Skeletal muscle satellite cell (primary cell): ENCODE data around the gene TYK2.

Source experiments
- H3K27me3 ChIP-seq: 2 replicates; pipeline ENCODE4 v1.7.0; 2013; ENCODE audit warnings: low read length; ENCODE audit not compliant: control insufficient read depth, insufficient read depth
- H3K36me3 ChIP-seq: 2 replicates; pipeline ENCODE4 v1.7.0; 2013; ENCODE audit warnings: mild to moderate bottlenecking, control low read depth, low read length; ENCODE audit not compliant: insufficient read depth
- H3K4me1 ChIP-seq: 2 replicates; pipeline ENCODE4 v1.7.0; 2013; ENCODE audit warnings: low read length; ENCODE audit not compliant: control insufficient read depth, insufficient read depth
- H3K4me2 ChIP-seq: 2 replicates; pipeline ENCODE4 v1.7.0; 2013; ENCODE audit warnings: mild to moderate bottlenecking, low read length
- H3K4me3 ChIP-seq: 2 replicates; pipeline ENCODE4 v1.7.0; 2013; ENCODE audit warnings: low read length
- H3K9ac ChIP-seq: 2 replicates; pipeline ENCODE4 v1.7.0; 2013; ENCODE audit warnings: mild to moderate bottlenecking, low read depth, low read length, moderate library complexity
- H3K9me3 ChIP-seq: replicated peaks from 2 replicates; pipeline ENCODE4 v1.7.0; 2013; ENCODE audit warnings: mild to moderate bottlenecking, control low read depth, low read length

The TYK2 gene

DNA sequence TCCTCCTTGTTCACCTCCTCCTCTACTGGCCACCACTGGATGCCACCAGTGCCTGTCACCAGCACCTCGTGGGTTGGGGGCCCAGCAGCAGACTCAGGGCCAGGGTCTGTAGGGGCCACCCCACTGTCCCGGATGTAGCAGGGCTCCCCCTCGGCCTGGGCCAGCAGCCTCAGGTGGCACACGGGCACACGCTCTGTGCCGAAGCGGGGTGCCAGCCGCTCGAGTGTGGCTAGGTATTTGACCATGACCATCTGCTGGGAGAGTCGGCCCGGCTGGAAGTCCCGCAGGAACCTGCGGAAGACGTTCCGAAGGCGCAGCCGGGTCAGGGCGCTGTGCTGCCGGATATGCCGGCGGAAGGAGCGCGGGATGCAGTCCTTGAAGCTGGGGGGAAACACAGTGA, 14.9 kb downstream of the TYK2 start:
- no peak overlapping the region for H3K4me2 ChIP-seq
- H3K4me3 ChIP-seq, result no peak overlapping the region
- H3K9ac ChIP-seq, result no peak overlapping the region
- peaks cover 61% of the 10 kb centered on the region for H3K36me3 ChIP-seq
- no peaks in the 10 kb centered on the region for H3K27me3 ChIP-seq
- H3K9me3 ChIP-seq, result no peaks in the 10 kb centered on the region
- no peaks in the 10 kb centered on the region for H3K4me1 ChIP-seq

DNA sequence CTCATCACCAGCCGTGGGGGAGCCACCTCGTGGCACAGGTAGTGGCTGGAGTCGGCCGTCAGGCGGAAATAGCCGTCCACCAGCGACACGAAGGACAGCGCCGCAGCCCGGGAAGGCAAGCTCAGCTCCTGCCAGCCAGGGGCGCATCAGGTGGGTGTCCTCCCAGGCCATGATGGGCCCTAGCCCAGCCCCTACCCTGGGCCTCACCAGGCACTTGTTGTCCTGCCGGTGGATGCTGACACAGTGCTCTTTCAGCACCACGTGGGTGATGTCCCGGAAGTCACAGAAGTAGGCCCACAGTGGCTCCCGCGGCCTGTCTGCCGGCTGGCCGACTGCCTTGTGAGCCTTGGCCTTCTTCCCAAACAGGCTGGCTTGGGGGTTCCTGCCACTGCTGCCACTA, 15.7 kb downstream of the TYK2 start:
- H3K4me1 ChIP-seq, result no peaks in the 10 kb centered on the region
- peaks cover 64% of the 10 kb centered on the region for H3K36me3 ChIP-seq
- H3K27me3 ChIP-seq, result no peaks in the 10 kb centered on the region
- no peak overlapping the region for H3K4me2 ChIP-seq
- H3K4me3 ChIP-seq, result no peak overlapping the region
- no peak overlapping the region for H3K9ac ChIP-seq
- no peaks in the 10 kb centered on the region for H3K9me3 ChIP-seq

DNA sequence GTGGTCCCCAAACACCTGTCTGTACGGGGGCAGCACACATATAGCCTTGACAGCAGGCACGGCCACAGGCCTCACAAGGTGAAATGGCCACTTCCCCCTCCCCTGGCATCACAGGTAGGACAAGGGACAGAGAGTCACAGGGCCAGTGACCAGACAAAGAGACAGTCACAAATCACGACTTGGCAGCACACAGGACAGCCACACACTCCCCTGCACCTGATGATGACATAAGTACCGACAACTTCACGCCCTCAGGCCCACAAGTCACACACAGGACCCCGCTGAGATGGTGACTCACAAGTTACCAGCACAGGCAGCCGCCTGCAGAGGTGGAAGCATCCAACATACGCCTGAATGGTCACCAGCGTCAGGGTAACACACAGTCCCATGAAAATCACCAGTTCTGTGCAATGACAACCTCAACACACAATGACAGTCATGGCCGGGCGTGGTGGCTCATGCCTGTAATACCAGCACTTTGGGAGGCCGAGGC, 16.5 kb downstream of the TYK2 start:
- Histone ChIP-seq H3K4me3 (no peak overlapping the region), H3K36me3 (peaks cover 61% of the 10 kb centered on the region), H3K9ac (no peak overlapping the region)

DNA sequence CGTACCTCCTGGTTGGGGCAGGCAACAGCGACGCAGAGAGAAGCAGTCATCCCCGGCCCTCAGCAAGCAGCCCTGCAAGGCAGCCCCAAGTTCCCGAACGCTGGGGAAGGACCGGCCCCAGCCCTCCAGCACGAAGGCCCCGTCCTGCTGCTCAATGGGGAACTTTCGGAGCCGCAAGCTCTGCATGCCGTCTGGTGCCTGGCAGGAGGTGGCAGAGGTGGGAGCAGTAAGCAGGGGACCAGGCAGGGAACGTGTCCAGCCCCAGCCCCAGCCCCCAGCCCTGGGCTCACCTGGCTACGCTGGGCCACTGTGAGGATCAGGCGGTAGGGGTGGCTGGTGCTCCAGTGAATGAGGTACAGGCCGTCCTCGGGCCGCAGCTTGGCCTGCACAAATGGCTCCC, 18.1 kb downstream of the TYK2 start:
- Histone ChIP-seq H3K27me3 (no peaks in the 10 kb centered on the region), H3K36me3 (peaks cover 56% of the 10 kb centered on the region), H3K4me3 (no peak overlapping the region), H3K4me2 (no peak overlapping the region), H3K9me3 (no peaks in the 10 kb centered on the region), H3K9ac (no peak overlapping the region), H3K4me1 (no peaks in the 10 kb centered on the region)

More for the DNA sequence above, 16.5 kb downstream of the TYK2 start:
- Histone ChIP-seq H3K27me3 (no peaks in the 10 kb centered on the region), H3K9me3 (no peaks in the 10 kb centered on the region), H3K4me1 (no peaks in the 10 kb centered on the region), H3K4me2 (no peak overlapping the region)

DNA sequence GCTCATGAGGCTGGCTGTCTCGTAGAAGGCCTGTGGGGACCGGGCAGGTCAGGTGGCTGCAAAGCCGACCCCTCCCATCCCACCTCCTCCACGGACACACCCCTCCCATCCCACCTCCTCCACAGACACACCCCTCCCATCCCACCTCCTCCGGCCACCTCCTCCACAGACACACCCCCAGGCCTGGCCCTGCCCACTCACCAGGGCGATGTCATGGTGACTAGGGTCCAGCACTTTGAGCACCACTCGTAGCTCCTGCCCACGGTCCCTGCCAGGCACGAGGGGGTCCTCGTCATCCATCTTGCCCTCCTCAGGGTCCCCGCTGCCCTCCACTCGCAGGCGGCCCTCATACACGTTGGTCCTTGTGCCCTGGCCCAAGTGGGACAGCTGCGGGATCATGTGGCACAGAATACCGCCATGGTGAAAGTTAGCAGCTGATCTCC, 18.8 kb downstream of the TYK2 start:
- H3K9ac ChIP-seq, result no peak overlapping the region
- peaks cover 60% of the 10 kb centered on the region for H3K36me3 ChIP-seq
- H3K4me2 ChIP-seq, result no peak overlapping the region
- H3K4me1 ChIP-seq, result no peaks in the 10 kb centered on the region
- H3K27me3 ChIP-seq, result no peaks in the 10 kb centered on the region
- no peaks in the 10 kb centered on the region for H3K9me3 ChIP-seq
- H3K4me3 ChIP-seq, result no peak overlapping the region

GRCh38 chr19:10356431-10356830, 23.9 kb downstream of the TYK2 start:
- no peaks in the 10 kb centered on the region for H3K4me1 ChIP-seq
- H3K9ac ChIP-seq, result no peak overlapping the region
- H3K9me3 ChIP-seq, result no peaks in the 10 kb centered on the region
- H3K27me3 ChIP-seq, result no peaks in the 10 kb centered on the region
- no peak overlapping the region for H3K4me3 ChIP-seq
- H3K4me2 ChIP-seq, result no peak overlapping the region
- H3K36me3 ChIP-seq, result peaks cover 54% of the 10 kb centered on the region

- no peaks in the 10 kb centered on the region for H3K9me3 ChIP-seq
- no peak overlapping the region for H3K4me2 ChIP-seq
- no peak overlapping the region for H3K4me3 ChIP-seq
- H3K36me3 ChIP-seq, result peaks cover 49% of the 10 kb centered on the region
- no peak overlapping the region for H3K9ac ChIP-seq
- H3K4me1 ChIP-seq, result no peaks in the 10 kb centered on the region
- H3K27me3 ChIP-seq, result no peaks in the 10 kb centered on the region
Measured at GRCh38 chr19:10353793-10354391, 26.5 kb downstream of the TYK2 start.

GRCh38 chr19:10352764-10353671, 27.4 kb downstream of the TYK2 start:
- Histone ChIP-seq H3K4me1 (no peaks in the 10 kb centered on the region), H3K27me3 (no peaks in the 10 kb centered on the region), H3K36me3 (peaks cover 46% of the 10 kb centered on the region), H3K9ac (no peak overlapping the region), H3K4me2 (no peak overlapping the region), H3K4me3 (no peak overlapping the region), H3K9me3 (no peaks in the 10 kb centered on the region)

- H3K4me3 ChIP-seq, result no peak overlapping the region
- H3K36me3 ChIP-seq, result peaks cover 11% of the 10 kb centered on the region
- no peak overlapping the region for H3K9ac ChIP-seq
Measured at GRCh38 chr19:10346509-10346908, 33.9 kb downstream of the TYK2 start.

DNA sequence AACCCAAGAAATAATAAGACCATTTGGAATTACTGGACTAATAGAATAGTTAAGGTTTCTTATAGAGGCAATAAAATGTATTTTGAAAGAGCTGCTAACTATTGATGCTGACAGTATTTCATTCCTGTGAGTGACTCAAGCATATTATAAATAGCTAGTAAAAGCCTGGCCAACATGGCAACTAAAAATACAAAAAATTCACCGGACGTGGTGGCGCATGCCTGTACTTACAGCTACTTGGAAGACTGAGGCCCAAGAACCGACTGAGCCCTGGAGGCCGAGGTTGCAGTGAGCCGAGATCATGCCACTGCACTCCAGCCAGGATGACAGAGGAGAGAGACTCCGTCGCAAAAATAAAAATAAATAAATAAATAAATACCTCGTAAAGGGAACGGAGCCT, 35.6 kb downstream of the TYK2 start:
- Histone ChIP-seq H3K4me1 (peaks cover 6% of the 10 kb centered on the region), H3K36me3 (peaks cover 1% of the 10 kb centered on the region), H3K4me3 (no peak overlapping the region), H3K4me2 (no peak overlapping the region), H3K27me3 (no peaks in the 10 kb centered on the region), H3K9ac (no peak overlapping the region), H3K9me3 (no peaks in the 10 kb centered on the region)

More at GRCh38 chr19:10346509-10346908, 33.9 kb downstream of the TYK2 start:
- Histone ChIP-seq H3K4me1 (peaks cover 6% of the 10 kb centered on the region), H3K27me3 (no peaks in the 10 kb centered on the region), H3K4me2 (no peak overlapping the region), H3K9me3 (no peaks in the 10 kb centered on the region)

- peaks cover 3% of the 10 kb centered on the region for H3K27me3 ChIP-seq
- H3K9me3 ChIP-seq, result no peaks in the 10 kb centered on the region
- H3K4me2 ChIP-seq, result no peak overlapping the region
- H3K9ac ChIP-seq, result no peak overlapping the region
- H3K4me3 ChIP-seq, result no peak overlapping the region
- H3K36me3 ChIP-seq, result no peaks in the 10 kb centered on the region
- peaks cover 6% of the 10 kb centered on the region for H3K4me1 ChIP-seq
Measured at GRCh38 chr19:10343495-10343894, 36.9 kb downstream of the TYK2 start.
